Measurements from ENCODE around the gene PLCB4. TPM values are rescaled to one million over a fixed set of nuclear protein-coding genes. Genes with fewer than 3 reads are reported as not detected.

PLCB4 gene
- total RNA-seq, 2 donors from 2014 or later: 15.3 to 24.1 TPM

DNA sequence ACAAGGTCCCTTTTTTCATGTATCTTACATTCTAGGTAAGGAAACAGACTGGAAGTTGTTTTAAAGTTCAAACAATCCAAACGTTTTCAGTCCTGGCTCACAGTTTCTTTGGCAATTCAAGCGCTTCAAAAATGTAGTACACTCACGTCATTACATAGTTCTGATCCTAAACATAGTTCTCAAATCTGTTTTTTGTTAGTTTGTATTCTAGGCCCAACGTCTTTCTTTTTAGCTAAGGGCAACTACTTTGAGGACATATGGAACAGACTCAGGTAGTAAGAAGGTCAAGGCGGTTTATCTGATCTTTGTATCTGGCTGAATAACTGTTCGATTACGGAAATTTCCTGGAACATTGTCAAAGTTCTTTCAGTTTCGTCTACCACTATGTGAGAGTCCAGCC lies 36.9 kb upstream of the PLCB4 start:
- TF ChIP-seq, protein P1, sequence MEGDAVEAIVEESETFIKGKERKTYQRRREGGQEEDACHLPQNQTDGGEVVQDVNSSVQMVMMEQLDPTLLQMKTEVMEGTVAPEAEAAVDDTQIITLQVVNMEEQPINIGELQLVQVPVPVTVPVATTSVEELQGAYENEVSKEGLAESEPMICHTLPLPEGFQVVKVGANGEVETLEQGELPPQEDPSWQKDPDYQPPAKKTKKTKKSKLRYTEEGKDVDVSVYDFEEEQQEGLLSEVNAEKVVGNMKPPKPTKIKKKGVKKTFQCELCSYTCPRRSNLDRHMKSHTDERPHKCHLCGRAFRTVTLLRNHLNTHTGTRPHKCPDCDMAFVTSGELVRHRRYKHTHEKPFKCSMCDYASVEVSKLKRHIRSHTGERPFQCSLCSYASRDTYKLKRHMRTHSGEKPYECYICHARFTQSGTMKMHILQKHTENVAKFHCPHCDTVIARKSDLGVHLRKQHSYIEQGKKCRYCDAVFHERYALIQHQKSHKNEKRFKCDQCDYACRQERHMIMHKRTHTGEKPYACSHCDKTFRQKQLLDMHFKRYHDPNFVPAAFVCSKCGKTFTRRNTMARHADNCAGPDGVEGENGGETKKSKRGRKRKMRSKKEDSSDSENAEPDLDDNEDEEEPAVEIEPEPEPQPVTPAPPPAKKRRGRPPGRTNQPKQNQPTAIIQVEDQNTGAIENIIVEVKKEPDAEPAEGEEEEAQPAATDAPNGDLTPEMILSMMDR (IDR thresholded peaks at IDR 0.05): no peak
- H3K27ac ChIP-seq: peak overlapping the region in 1 of 2 donors; percentile 56
- H3K36me3 ChIP-seq: no peaks in the 10 kb centered on the region
- ATAC-seq (ENCODE audit: insufficient number of reproducible peaks, low FRiP score, low read depth) (peak; percentile 63), DNase-seq (ENCODE audit: low spot score) (no peak)
- no peaks in the 10 kb centered on the region for H3K27me3 ChIP-seq (replicated peaks; ENCODE audit: insufficient read depth)
- H3K9me3 ChIP-seq: no peaks in the 10 kb centered on the region
- H3K4me3 ChIP-seq: peak overlapping the region; percentile 12
- peaks cover 6 to 7% of the 10 kb centered on the region in 2 donors for H3K4me1 ChIP-seq (ENCODE audit: control insufficient read depth in 1 of 2, low read depth in 2 of 2)

DNA sequence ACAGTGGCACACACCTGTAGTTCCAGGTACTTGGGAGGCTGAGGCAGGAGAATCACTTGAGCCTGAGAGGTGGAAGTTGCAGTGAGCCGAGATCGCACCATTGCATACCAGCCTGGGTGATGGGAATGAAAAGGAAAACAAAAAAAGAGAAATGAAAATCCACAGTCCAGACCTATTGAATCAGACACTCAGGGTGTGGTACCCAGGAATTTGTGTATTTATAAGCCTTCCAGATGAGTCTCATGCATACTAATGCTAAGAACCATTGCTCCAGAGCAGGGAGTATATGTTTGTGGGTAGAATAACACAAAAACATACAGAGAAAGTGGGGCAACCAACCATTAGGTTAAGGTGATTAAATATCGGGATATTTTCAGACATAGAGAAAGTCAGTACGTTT lies 36.1 kb upstream of the PLCB4 start:
- DNase-seq (ENCODE audit: low spot score): no peak
- H3K27me3 ChIP-seq (replicated peaks; ENCODE audit: insufficient read depth): no peaks in the 10 kb centered on the region
- no peak for ATAC-seq (ENCODE audit: insufficient number of reproducible peaks, low FRiP score, low read depth)
- H3K4me3 ChIP-seq: no peak overlapping the region
- H3K4me1 ChIP-seq (ENCODE audit: control insufficient read depth in 1 of 2, low read depth in 2 of 2): peaks cover 6 to 7% of the 10 kb centered on the region in 2 donors
- no peaks in the 10 kb centered on the region for H3K36me3 ChIP-seq
- H3K9me3 ChIP-seq: no peaks in the 10 kb centered on the region
- TF ChIP-seq, protein P1 (IDR thresholded peaks at IDR 0.05): no peak
- H3K27ac ChIP-seq: peak overlapping the region in 1 of 2 donors; percentile 56

DNA sequence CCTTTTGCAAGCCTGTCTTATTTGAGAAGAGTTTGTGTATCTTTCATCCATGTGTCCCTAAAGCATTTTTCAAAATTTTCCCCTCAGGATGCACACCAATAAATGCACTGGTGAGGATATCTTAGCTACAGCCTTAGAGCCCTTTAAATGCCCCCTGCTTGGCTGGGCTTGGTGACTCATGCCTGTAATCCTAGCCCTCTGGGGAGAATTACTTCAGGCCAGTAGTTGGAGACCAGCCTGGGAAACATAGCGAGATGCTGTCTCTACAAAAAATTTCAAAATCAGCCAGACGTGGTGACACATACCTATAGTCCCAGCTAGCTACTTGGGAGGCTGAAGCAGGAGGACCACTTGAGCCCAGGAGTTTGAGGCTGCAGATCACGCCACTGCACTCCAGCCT lies 33.8 kb upstream of the PLCB4 start:
- Histone ChIP-seq H3K4me3 (no peak overlapping the region), H3K4me1 (ENCODE audit: control insufficient read depth in 1 of 2, low read depth in 2 of 2) (peaks cover 6 to 7% of the 10 kb centered on the region in 2 donors), H3K27me3 (replicated peaks; ENCODE audit: insufficient read depth) (no peaks in the 10 kb centered on the region), H3K27ac (no peak overlapping the region), H3K9me3 (no peaks in the 10 kb centered on the region), H3K36me3 (no peaks in the 10 kb centered on the region)
- peak; percentile 66 for ATAC-seq (ENCODE audit: insufficient number of reproducible peaks, low FRiP score, low read depth)
- no peak for DNase-seq (ENCODE audit: low spot score)
- TF ChIP-seq, protein P1 (IDR thresholded peaks at IDR 0.05): no peak

DNA sequence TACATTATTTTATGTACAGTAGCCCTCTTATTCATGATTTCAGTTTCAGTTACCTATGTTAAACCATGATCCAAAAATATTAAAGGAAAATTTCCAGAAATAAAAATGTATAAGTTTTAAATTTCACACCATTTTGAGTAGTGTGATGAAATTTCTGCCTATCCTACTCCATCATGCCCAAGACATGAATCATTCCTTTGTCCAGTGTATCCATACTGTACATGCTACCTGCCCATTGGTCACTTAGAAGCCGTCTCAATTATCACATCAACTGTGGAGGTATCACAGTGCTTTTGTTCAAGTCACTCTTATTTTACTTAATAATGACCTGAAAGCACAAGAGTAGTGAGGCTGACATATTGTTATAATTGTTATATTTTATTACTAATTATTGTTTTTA lies 32.3 kb upstream of the PLCB4 start:
- Histone ChIP-seq H3K4me1 (ENCODE audit: control insufficient read depth in 1 of 2, low read depth in 2 of 2) (peaks cover 3 to 5% of the 10 kb centered on the region in 2 donors), H3K4me3 (no peak overlapping the region), H3K27me3 (replicated peaks; ENCODE audit: insufficient read depth) (no peaks in the 10 kb centered on the region), H3K9me3 (no peaks in the 10 kb centered on the region), H3K36me3 (no peaks in the 10 kb centered on the region), H3K27ac (no peak overlapping the region)
- TF ChIP-seq, protein P1 (IDR thresholded peaks at IDR 0.05): no peak
- ATAC-seq (ENCODE audit: insufficient number of reproducible peaks, low FRiP score, low read depth) (no peak), DNase-seq (ENCODE audit: low spot score) (no peak)

DNA sequence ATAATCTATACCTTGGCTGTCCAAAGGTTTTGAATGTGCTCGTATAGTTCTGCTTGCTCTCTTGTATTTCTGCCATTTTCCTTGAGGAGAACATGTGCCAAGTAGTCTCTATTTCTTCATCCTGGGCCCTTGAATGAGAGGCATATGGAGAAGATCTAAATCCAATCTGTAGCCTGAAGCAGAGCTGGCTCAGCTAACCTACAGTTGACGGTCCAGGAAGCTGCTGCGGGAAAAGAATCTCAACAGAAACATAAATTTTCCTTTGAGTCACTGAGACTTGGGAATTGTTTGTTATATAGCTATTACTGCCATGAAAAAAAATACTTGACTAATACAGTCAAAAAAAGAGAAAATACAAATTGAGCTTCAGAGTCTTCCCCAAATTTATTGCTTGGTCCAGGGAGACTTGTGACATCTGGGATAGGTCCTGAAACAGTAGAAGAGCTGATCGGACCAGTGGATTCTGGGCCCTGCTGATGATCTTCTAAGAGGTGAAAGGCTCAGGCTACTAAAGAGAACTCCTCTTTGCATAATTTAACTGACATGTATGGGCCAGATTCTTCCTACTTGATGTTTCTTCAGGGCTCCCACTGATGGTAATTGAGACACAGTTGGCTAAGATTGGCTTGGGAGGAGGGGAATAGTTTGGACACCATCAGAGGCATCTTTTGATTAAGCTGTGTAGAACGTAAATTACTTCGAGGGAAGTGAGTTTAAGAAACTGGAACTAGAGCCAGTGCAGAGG lies 29.9 kb upstream of the PLCB4 start:
- H3K9me3 ChIP-seq: no peaks in the 10 kb centered on the region
- no peaks in the 10 kb centered on the region for H3K27me3 ChIP-seq (replicated peaks; ENCODE audit: insufficient read depth)
- ATAC-seq (ENCODE audit: insufficient number of reproducible peaks, low FRiP score, low read depth): no peak
- no peak overlapping the region for H3K27ac ChIP-seq
- no peak overlapping the region for H3K4me3 ChIP-seq
- H3K36me3 ChIP-seq: no peaks in the 10 kb centered on the region
- no peaks in the 10 kb centered on the region for H3K4me1 ChIP-seq (ENCODE audit: control insufficient read depth in 1 of 2, low read depth in 2 of 2)
- TF ChIP-seq, protein P1 (IDR thresholded peaks at IDR 0.05): no peak
- DNase-seq (ENCODE audit: low spot score): no peak

Data from thoracic aorta (tissue), 2 donors.